ENCODE results near the gene CCDC51. TPM values are rescaled to one million over a fixed set of nuclear protein-coding genes. Genes with fewer than 3 reads are reported as not detected.

CCDC51 gene
- total and polyA plus RNA-seq, 2 of the 13 experiments (the other 11 are each of a cell fraction or from before 2014, with no cell fraction given), result 18.1 to 29.4 TPM

DNA sequence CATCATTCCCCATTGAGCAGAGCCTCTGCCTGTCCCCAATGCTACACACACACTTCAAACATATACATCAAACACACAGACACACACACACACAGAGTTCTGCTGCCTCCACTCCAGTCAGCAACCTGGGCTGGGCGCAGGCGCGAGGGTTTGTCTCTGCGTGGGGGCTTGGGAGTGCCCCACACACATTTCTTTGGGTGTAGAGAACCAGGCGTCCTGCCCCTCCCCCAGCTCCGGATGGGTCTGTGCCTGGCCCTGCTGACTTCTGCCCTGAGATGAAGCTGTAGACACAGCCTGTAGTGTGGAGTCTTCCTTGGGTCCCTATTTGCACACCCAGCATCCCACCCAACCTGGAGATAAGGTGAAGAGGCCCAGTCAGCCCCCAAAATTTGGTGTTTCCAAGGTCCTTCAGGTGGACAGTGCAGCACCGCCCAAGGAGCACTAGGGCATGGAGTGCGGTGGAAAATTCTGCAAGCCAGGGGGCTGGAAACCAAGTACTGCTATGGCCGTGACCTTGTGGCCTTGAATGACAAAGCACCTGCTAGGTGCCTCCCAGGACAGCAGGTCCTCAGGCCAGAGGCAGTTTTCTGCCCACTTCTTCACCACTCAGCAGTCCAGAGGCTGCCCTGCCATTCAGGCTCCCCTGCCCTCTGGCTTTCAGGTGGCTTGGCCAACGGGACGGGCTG lies 41.1 kb downstream of the CCDC51 start (continued):
- TF ChIP-seq, protein P1, sequence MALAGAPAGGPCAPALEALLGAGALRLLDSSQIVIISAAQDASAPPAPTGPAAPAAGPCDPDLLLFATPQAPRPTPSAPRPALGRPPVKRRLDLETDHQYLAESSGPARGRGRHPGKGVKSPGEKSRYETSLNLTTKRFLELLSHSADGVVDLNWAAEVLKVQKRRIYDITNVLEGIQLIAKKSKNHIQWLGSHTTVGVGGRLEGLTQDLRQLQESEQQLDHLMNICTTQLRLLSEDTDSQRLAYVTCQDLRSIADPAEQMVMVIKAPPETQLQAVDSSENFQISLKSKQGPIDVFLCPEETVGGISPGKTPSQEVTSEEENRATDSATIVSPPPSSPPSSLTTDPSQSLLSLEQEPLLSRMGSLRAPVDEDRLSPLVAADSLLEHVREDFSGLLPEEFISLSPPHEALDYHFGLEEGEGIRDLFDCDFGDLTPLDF (CRISPR knock-in tag; IDR thresholded peaks at IDR 0.05), result no peak
- TF ChIP-seq TCF7 (IDR thresholded peaks at IDR 0.05; ENCODE audit: low read depth), result no peak
- no peak for TF ChIP-seq MIXL1 (CRISPR knock-in tag; IDR thresholded peaks at IDR 0.05)
- no peak for TF ChIP-seq HOXA7 (CRISPR knock-in tag; IDR thresholded peaks at IDR 0.05)
- TF ChIP-seq, protein P2, sequence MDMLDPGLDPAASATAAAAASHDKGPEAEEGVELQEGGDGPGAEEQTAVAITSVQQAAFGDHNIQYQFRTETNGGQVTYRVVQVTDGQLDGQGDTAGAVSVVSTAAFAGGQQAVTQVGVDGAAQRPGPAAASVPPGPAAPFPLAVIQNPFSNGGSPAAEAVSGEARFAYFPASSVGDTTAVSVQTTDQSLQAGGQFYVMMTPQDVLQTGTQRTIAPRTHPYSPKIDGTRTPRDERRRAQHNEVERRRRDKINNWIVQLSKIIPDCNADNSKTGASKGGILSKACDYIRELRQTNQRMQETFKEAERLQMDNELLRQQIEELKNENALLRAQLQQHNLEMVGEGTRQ (IDR thresholded peaks at IDR 0.05; ENCODE audit: low read depth, low read length), result no peak
- TF ChIP-seq, protein P2 (CRISPR knock-in tag; IDR thresholded peaks at IDR 0.05; ENCODE audit: borderline replicate concordance), result no peak
- TF ChIP-seq ZFP41 (CRISPR knock-in tag; IDR thresholded peaks at IDR 0.05; ENCODE audit: borderline replicate concordance), result no peak
- TF ChIP-seq, protein P3, sequence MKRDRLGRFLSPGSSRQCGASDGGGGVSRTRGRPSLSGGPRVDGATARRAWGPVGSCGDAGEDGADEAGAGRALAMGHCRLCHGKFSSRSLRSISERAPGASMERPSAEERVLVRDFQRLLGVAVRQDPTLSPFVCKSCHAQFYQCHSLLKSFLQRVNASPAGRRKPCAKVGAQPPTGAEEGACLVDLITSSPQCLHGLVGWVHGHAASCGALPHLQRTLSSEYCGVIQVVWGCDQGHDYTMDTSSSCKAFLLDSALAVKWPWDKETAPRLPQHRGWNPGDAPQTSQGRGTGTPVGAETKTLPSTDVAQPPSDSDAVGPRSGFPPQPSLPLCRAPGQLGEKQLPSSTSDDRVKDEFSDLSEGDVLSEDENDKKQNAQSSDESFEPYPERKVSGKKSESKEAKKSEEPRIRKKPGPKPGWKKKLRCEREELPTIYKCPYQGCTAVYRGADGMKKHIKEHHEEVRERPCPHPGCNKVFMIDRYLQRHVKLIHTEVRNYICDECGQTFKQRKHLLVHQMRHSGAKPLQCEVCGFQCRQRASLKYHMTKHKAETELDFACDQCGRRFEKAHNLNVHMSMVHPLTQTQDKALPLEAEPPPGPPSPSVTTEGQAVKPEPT (CRISPR knock-in tag; IDR thresholded peaks at IDR 0.05; ENCODE audit: low read depth), result no peak
- no peak for TF ChIP-seq HNRNPL (IDR thresholded peaks at IDR 0.05; ENCODE audit: low read depth, low read length)
- TF ChIP-seq U2AF2 (IDR thresholded peaks at IDR 0.05; ENCODE audit: low read depth, low read length), result 0 out of 2 replicates have a peak, but pooled peaks have one; percentile 27
- TF ChIP-seq SOX6 (IDR thresholded peaks at IDR 0.05), result no peak
- 0 out of 2 replicates have a peak, but pooled peaks have one; percentile 1 for TF ChIP-seq SOX6 (CRISPR knock-in tag; IDR thresholded peaks at IDR 0.05)
- TF ChIP-seq BRD4 (CRISPR knock-in tag; IDR thresholded peaks at IDR 0.05), result no peak
- TF ChIP-seq FOXP1 (IDR thresholded peaks at IDR 0.05), result no peak
- no peak for TF ChIP-seq FOXP1 (CRISPR knock-in tag; IDR thresholded peaks at IDR 0.05)
- no peak for TF ChIP-seq ADNP (CRISPR knock-in tag; IDR thresholded peaks at IDR 0.05)
- no peak for TF ChIP-seq KDM6A (CRISPR knock-in tag; IDR thresholded peaks at IDR 0.05; ENCODE audit: low read depth)
- TF ChIP-seq, protein P4, sequence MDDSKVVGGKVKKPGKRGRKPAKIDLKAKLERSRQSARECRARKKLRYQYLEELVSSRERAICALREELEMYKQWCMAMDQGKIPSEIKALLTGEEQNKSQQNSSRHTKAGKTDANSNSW (CRISPR knock-in tag; IDR thresholded peaks at IDR 0.05; ENCODE audit: borderline replicate concordance), result no peak
- TF ChIP-seq, protein P5, sequence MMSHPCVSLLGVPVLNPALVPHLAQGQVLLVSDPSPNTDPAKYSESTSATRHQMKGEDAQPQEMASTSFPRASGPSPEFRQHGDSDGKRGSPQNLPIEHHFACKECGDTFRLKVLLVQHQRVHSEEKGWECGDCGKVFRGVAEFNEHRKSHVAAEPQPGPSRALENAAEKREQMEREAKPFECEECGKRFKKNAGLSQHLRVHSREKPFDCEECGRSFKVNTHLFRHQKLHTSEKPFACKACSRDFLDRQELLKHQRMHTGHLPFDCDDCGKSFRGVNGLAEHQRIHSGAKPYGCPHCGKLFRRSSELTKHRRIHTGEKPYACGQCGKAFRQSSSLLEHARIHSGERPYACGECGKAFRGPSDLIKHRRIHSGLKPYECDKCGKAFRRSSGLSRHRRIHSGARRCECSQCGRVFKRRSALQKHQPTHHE (CRISPR knock-in tag; IDR thresholded peaks at IDR 0.05; ENCODE audit: borderline replicate concordance), result no peak
- TF ChIP-seq NAIF1 (CRISPR knock-in tag; IDR thresholded peaks at IDR 0.05; ENCODE audit: borderline replicate concordance), result no peak
- no peak for TF ChIP-seq CC2D1A (CRISPR knock-in tag; IDR thresholded peaks at IDR 0.05)
- TF ChIP-seq ONECUT2 (CRISPR knock-in tag; IDR thresholded peaks at IDR 0.05), result no peak
- no peak for TF ChIP-seq NKX3-1 (CRISPR knock-in tag; IDR thresholded peaks at IDR 0.05)
- no peak for TF ChIP-seq MAFK (conservative IDR thresholded peaks at IDR 0.05 in 1 of 2, IDR thresholded peaks at IDR 0.05 in 1 of 2; ENCODE audit: low read length in 2 of 2)

All from HepG2 (cell line).